Vagina (tissue), 2 donors: ENCODE results near the gene NDUFS3. TPM values are rescaled to one million over a fixed set of nuclear protein-coding genes. Genes with fewer than 3 reads are reported as not detected.
A peak's percentile ranks its signal among the peaks of the same experiment; 100 is the strongest.

ENCODE experiments used
- DNase-seq, 2 donors: peaks; one replicate each; pipeline ENCODE4 v3.0.0-alpha.2; 2017; ENCODE audit errors: extremely low spot score in 2 of 2
- H3K27ac ChIP-seq: fragments of 200-600 bp; sonication (generic); one replicate; pipeline ENCODE4 v1.5.1; 2019
- H3K27me3 ChIP-seq: fragments of 200-600 bp; sonication (generic); one replicate; pipeline ENCODE4 v1.5.1; 2019
- H3K36me3 ChIP-seq, 2 donors: fragments of 200-600 bp; sonication (generic); one replicate each; pipeline ENCODE4 v1.5.1; 2017 to 2019
- H3K4me1 ChIP-seq: fragments of 200-600 bp; sonication (generic); one replicate; pipeline ENCODE4 v1.5.1; 2019
- H3K4me3 ChIP-seq, 2 donors: fragments of 200-600 bp; sonication (generic); 1 replicate in 1 of 2; 2 replicates in 1 of 2; pipeline ENCODE4 v1.5.1; 2016 to 2019
- H3K9me3 ChIP-seq: fragments of 200-600 bp; sonication (generic); one replicate; pipeline ENCODE4 v1.5.1; 2019
- POLR2A ChIP-seq, 2 donors: fragments of 450-650 bp; IDR thresholded peaks; one replicate each; pipeline ENCODE4 v1.6.1; 2017; ENCODE audit warnings: antibody characterized with exemption in 2 of 2, mild to moderate bottlenecking in 2 of 2, moderate library complexity in 2 of 2
- POLR2AphosphoS5 ChIP-seq, 2 donors: sonication (generic); formaldehyde crosslinking; IDR thresholded peaks; one replicate each; pipeline ENCODE4 v1.9.0; 2017; ENCODE audit warnings: antibody characterized with exemption in 2 of 2, mild to moderate bottlenecking in 2 of 2, low read depth in 1 of 2; ENCODE audit not compliant: insufficient read depth in 1 of 2
- intact Hi-C: fragments of 100-400 bp; cut with DNase I; formaldehyde crosslinking; loops from one replicate; pipeline ENCODE4 v1.15.1; 2023
- total RNA-seq: library from RNA; depleted of rRNA; stranded (reverse); fragments of >200 nt; gene quantifications from one replicate; pipeline ENCODE4 v1.2.3, GENCODE V29; 2016
- TF ChIP-seq, protein P1 (sequence below), 3 experiments: fragments of 450-650 bp in 2 of 3; fragments of 200-600 bp in 1 of 3; sonication (generic) in 1 of 3; IDR thresholded peaks; one replicate each; pipeline ENCODE4 v1.5.1; 2017 to 2019; ENCODE audit warnings: antibody characterized with exemption in 3 of 3, mild to moderate bottlenecking in 2 of 3, moderate library complexity in 2 of 3

NDUFS3 gene
- total RNA-seq, 1 donor from 2014 or later: 60.4 TPM

DNA sequence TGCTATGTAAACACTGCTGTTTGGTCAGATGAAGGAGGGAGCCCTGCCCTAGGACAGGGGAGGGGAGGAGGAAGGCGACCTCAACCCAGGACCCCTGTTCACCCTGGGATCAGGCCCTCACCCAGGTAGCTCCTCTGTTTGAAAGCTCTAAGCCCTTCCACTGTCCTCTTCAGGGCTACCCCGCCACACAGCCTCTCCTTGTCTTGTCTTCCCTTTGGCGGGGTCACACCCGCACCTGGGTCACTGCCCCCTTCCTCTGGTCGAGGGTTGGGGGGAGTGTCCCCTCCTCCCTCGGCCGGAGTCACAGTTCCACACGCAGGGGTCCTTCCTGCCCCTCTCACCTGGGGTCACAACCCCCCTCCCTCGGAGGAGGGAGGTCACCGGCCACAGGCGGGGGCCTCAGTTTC lies 13.9 kb upstream of the NDUFS3 start:
- no peak for TF ChIP-seq POLR2A (IDR thresholded peaks at IDR 0.05)
- peak in 1 of 2 donors; percentile 7 for TF ChIP-seq POLR2AphosphoS5 (IDR thresholded peaks at IDR 0.05; ENCODE audit: insufficient read depth in 1 of 2, low read depth in 1 of 2)
- H3K27ac ChIP-seq: peak overlapping the region; percentile 92
- H3K36me3 ChIP-seq: peaks cover 0 to 7% of the 10 kb centered on the region in 2 donors
- H3K27me3 ChIP-seq: no peaks in the 10 kb centered on the region
- H3K4me1 ChIP-seq: peaks cover 21% of the 10 kb centered on the region
- H3K9me3 ChIP-seq: no peaks in the 10 kb centered on the region
- H3K4me3 ChIP-seq: peak overlapping the region; percentile 91 to 96
- intact Hi-C loops: no loop called here
- no peak for DNase-seq

DNA sequence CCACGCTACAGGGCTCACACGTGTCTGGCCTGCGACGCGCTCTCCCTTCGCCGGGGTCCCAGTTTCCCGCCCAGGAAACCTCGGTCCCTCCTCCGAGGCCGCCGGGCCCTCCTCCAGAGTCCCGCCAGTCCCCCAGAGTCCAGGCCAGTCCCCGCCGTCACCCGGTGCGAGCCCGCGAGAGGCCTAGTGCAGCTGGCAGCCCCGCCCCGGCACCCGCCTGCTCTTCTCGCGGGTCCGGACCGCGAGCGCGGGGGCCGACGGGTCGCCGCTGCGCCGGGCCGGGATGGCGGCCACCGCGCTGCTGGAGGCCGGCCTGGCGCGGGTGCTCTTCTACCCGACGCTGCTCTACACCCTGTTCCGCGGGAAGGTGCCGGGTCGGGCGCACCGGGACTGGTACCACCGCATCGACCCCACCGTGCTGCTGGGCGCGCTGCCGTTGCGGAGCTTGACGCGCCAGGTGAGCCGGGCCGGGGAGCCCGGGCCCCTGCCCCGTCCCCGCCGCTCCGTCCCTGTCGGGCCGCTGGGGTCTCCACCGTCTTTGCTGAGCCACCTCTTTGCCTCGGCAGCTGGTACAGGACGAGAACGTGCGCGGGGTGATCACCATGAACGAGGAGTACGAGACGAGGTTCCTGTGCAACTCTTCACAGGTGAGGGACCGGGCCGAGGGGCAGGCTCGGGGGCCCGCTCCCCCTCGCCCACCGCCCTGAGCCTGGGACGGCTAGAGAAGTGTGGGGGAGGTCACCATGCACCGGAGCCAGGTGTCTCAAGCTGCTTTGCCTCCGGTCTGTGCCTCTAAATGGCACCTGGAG lies 13.3 kb upstream of the NDUFS3 start, which contains the start of gene PTPMT1:
TSS of gene PTPMT1 (plus strand) at position 260 of the 809 bp plus-strand sequence. CDS start at position 284, 24 bp downstream.
- intact Hi-C loops: no loop called here
- Histone ChIP-seq H3K27me3 (no peaks in the 10 kb centered on the region), H3K4me3 (peak within 1 kb of the TSS; percentile 91 to 96), H3K36me3 (peaks cover 0 to 11% of the 10 kb centered on the region in 2 donors), H3K9me3 (no peaks in the 10 kb centered on the region), H3K4me1 (peaks cover 21% of the 10 kb centered on the region), H3K27ac (peak within 1 kb of the TSS; percentile 92)
- DNase-seq: no peak
- TF ChIP-seq POLR2AphosphoS5 (IDR thresholded peaks at IDR 0.05; ENCODE audit: insufficient read depth in 1 of 2, low read depth in 1 of 2): no peak
- TF ChIP-seq POLR2A (IDR thresholded peaks at IDR 0.05): no peak
- TF ChIP-seq, protein P1, sequence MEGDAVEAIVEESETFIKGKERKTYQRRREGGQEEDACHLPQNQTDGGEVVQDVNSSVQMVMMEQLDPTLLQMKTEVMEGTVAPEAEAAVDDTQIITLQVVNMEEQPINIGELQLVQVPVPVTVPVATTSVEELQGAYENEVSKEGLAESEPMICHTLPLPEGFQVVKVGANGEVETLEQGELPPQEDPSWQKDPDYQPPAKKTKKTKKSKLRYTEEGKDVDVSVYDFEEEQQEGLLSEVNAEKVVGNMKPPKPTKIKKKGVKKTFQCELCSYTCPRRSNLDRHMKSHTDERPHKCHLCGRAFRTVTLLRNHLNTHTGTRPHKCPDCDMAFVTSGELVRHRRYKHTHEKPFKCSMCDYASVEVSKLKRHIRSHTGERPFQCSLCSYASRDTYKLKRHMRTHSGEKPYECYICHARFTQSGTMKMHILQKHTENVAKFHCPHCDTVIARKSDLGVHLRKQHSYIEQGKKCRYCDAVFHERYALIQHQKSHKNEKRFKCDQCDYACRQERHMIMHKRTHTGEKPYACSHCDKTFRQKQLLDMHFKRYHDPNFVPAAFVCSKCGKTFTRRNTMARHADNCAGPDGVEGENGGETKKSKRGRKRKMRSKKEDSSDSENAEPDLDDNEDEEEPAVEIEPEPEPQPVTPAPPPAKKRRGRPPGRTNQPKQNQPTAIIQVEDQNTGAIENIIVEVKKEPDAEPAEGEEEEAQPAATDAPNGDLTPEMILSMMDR (IDR thresholded peaks at IDR 0.05): no peak

DNA sequence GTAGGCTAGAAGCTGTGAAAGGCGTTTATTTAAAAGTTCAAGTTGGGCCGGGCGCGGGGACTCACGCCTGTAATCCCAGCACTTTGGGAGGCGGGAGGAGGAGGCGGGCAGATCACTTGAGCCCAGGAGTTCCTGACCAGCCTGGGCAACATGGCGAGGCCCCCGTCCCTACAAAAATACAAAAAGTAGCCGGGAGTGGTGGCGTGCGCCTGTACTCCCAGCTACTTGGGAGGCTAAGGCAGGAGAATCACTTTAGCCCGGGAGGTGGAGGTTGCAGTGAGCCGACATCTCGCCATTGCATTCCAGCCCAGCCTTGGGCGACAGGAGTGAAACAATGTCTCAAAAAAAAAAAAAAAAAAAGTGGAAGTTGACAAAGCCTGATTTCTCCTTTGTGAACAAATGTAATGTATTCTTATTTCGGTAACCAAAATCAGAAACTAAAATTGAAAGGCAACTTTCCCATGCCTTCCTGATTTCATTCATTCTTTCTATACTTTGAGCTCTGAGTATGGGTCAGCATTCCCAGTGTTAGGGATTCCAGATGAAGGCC lies 12.7 kb upstream of the NDUFS3 start:
- no peaks in the 10 kb centered on the region for H3K9me3 ChIP-seq
- DNase-seq: no peak
- intact Hi-C loops: no loop called here
- TF ChIP-seq, protein P1 (IDR thresholded peaks at IDR 0.05): no peak
- no peak for TF ChIP-seq POLR2A (IDR thresholded peaks at IDR 0.05)
- no peak for TF ChIP-seq POLR2AphosphoS5 (IDR thresholded peaks at IDR 0.05; ENCODE audit: insufficient read depth in 1 of 2, low read depth in 1 of 2)
- H3K36me3 ChIP-seq: peaks cover 0 to 17% of the 10 kb centered on the region in 2 donors
- H3K27ac ChIP-seq: peak overlapping the region; percentile 92
- peaks cover 21% of the 10 kb centered on the region for H3K4me1 ChIP-seq
- H3K4me3 ChIP-seq: peak overlapping the region; percentile 91 to 96
- H3K27me3 ChIP-seq: no peaks in the 10 kb centered on the region

DNA sequence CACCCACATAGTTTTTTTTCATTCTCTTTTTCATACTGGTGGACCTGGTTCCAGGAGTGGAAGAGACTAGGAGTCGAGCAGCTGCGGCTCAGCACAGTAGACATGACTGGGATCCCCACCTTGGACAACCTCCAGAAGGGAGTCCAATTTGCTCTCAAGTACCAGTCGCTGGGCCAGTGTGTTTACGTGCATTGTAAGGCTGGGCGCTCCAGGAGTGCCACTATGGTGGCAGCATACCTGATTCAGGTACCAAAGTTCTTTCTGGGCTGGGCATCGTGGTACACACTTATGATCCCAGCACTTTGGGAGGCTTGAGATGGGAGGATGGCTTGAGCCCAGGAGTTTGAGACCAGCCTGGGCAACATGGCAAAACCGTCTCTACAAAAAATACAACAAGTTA lies 9.2 kb upstream of the NDUFS3 start:
- Histone ChIP-seq H3K4me3 (no peak overlapping the region), H3K9me3 (no peaks in the 10 kb centered on the region), H3K27ac (no peak overlapping the region), H3K27me3 (no peaks in the 10 kb centered on the region), H3K4me1 (peaks cover 30% of the 10 kb centered on the region), H3K36me3 (peaks cover 0 to 35% of the 10 kb centered on the region in 2 donors)
- DNase-seq: no peak
- TF ChIP-seq POLR2AphosphoS5 (IDR thresholded peaks at IDR 0.05; ENCODE audit: insufficient read depth in 1 of 2, low read depth in 1 of 2) (no peak), POLR2A (IDR thresholded peaks at IDR 0.05) (no peak)
- TF ChIP-seq, protein P1 (IDR thresholded peaks at IDR 0.05): no peak
- intact Hi-C loops: no loop called here

DNA sequence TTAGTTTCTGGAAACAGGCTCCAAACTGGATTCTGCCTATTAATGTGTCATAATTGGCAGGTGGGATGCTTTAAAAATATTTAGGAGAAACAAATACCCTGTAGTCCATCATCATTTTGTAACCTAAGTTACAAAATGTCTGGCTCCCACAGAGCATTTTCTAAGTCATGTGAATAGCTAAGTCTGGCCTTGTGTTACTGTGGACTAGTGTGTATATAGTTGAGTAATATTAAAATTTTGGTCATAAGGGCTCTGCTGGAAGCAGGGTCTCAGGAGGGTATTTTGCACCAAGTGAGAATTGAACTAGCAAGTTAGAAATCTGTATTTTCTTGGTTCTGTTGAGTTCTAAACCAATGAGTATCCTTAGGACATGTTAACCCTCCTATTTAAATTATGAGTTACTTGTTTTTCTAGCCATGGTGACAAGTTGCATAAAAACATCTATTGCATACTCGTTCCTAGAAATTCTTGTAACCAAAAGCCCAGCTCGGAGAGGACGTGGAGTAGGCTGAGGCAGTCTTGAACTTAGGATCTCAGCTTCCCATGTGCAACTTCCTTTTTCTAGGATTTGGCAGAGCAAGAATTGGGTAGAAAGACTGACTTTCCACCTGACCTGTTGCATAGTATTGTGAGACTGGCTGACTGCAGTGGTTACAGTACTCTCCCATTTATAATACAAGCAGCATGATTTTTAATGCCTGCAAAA lies 8.1 kb upstream of the NDUFS3 start:
- peaks cover 23% of the 10 kb centered on the region for H3K4me1 ChIP-seq
- H3K27ac ChIP-seq: no peak overlapping the region
- intact Hi-C loops: no loop called here
- no peak for TF ChIP-seq POLR2AphosphoS5 (IDR thresholded peaks at IDR 0.05; ENCODE audit: insufficient read depth in 1 of 2, low read depth in 1 of 2)
- TF ChIP-seq POLR2A (IDR thresholded peaks at IDR 0.05): no peak
- TF ChIP-seq, protein P1 (IDR thresholded peaks at IDR 0.05): no peak
- H3K4me3 ChIP-seq: no peak overlapping the region
- no peak for DNase-seq
- no peaks in the 10 kb centered on the region for H3K9me3 ChIP-seq
- H3K27me3 ChIP-seq: no peaks in the 10 kb centered on the region
- H3K36me3 ChIP-seq: peaks cover 0 to 47% of the 10 kb centered on the region in 2 donors
